HG03045 (cell line): ENCODE results near the gene UGP2.
"Not testable (repeated sequence)": the region's sequence is repeated elsewhere in the genome, so short reads cannot be mapped to it uniquely, and the experiment has no call there.

Experiments used
- ATAC-seq: cut with Tn5 transposase; IDR thresholded peaks from one replicate; pipeline ENCODE4 v1.9.1; 2021; ENCODE audit warnings: mild to moderate bottlenecking, moderate library complexity; ENCODE audit not compliant: unreplicated experiment

The UGP2 gene

GRCh38 chr2:63890678-63891077 is 49.0 kb downstream of the UGP2 start:
- ATAC-seq: no peak

GRCh38 chr2:63891488-63892030 is 49.9 kb downstream of the UGP2 start:
- no peak for ATAC-seq

DNA sequence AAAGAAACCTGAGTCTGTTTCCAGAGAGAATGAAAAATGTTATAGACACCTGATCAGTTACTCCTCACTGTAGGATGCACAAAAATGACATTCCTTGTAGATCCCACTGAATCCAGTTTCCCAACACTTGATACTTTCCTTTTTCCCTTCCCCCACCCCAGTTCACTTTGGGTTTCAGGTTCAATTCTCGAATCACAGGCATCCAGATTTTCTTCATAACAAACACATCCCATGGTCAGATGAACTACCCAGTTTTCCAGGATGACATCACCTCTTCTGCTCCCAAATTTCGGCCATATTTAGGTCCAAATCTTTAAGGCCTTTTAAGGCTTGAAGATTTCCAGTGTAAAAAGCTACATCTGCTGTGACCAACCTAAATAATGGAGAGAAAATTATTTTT is 51.5 kb downstream of the UGP2 start:
- no peak for ATAC-seq

GRCh38 chr2:63894167-63894566 is 52.5 kb downstream of the UGP2 start:
- no peak for ATAC-seq

DNA sequence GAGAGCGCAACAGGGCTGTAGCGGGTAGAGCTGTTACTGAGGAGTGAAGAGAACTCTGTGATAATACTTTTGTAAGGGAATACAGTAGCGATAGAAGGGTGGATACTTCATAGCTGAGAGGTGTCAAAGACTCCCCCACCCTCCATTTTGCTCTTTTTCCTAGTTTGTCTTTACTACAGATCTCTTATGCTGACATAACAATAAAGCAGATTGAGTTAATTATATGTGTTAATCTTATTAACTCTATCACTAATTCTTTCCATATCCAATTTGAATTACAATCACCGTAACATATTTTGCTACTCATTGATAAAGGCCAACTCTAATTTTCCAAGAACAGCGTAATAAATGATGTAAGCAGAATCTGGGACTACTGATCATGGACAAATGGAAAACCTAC is 57.1 kb downstream of the UGP2 start:
- no peak for ATAC-seq

DNA sequence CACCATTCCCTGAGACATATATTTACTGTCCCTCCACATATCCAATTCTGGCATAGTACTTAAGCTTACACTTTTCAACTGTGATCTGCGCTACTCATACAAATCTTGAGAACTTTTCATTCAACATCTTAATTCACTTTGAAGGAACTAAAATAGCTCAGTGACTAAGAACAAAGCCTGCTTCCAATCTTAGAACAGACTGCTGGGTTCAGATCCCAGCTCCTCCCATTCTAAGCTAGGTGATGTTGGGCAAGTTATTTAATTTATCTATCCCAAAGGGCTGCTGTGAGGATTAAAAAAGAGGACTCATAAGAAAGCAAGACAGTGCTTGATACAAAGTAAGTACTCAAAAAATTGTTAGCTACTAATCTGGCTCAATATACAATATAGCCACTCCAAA is 57.9 kb downstream of the UGP2 start:
- no peak for ATAC-seq

DNA sequence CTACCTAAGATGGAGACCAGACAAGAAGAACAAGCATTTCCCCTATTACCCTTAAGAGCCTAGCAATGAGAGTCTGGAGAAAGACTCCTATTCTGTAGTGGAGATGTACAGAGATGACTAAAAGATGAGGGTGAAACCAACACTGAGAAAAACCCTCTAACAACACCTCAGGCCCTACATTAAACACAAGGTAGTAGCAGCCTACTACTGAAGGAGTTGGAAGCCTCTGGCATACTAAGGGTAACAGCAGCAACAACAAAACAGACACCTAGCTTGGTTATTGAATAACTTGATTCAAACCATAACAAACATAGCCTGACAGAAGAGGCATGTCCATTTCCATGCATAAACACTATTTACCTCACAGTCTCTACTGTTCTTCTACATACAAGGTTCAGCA is 60.5 kb downstream of the UGP2 start:
- no peak for ATAC-seq

GRCh38 chr2:63903003-63903402 is 61.3 kb downstream of the UGP2 start:
- no peak for ATAC-seq

GRCh38 chr2:63914311-63914710 is 72.6 kb downstream of the UGP2 start:
- ATAC-seq: no peak

DNA sequence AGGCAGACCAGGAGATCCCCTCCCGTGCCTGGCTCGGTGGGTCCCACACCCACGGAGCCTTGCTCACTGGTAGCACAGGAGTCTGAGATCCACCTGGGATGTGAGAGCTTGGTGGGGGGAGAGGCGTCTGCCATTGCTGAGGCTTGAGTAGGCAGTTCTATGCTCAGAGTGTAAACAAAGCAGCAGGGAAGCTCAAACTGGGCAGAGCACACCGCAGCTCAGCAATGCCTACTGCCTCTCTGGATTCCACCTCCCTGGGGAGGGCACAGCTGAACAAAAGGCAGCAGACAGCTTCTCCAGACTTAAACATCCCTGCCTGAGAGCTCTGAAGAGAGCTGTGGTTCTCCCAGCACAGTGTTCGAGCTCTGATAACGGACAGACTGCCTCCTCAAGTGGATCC is 85.1 kb downstream of the UGP2 start:
- no peak for ATAC-seq

- not testable (repeated sequence) for ATAC-seq
Observed at GRCh38 chr2:63932104-63932503, 90.4 kb downstream of the UGP2 start.
